ENCODE data around the gene SH3BP5L. TPM values are rescaled to one million over a fixed set of nuclear protein-coding genes. Genes with fewer than 3 reads are reported as not detected.

The SH3BP5L gene
- total RNA-seq, 4 donors from 2014 or later = 15.7 to 26.4 (median 22.8) TPM

- in situ Hi-C loops (cut with MboI; ENCODE audit: low sequenced_read_pairs in 4 of 4) (no loop called here), intact Hi-C loops (cut with DNase I; ENCODE audit: low total_unique reads) (no loop called here)
- Histone ChIP-seq H3K4me3 (no peak overlapping the region), H3K9me3 (no peaks in the 10 kb centered on the region), H3K4me1 (peaks cover 0 to under 1% of the 10 kb centered on the region in 2 donors), H3K36me3 (peaks cover 0 to 60% of the 10 kb centered on the region in 2 donors), H3K27ac (no peak overlapping the region), H3K27me3 (no peaks in the 10 kb centered on the region)
- no peak for ATAC-seq
- no peak for DNase-seq
- TF ChIP-seq, protein P1, sequence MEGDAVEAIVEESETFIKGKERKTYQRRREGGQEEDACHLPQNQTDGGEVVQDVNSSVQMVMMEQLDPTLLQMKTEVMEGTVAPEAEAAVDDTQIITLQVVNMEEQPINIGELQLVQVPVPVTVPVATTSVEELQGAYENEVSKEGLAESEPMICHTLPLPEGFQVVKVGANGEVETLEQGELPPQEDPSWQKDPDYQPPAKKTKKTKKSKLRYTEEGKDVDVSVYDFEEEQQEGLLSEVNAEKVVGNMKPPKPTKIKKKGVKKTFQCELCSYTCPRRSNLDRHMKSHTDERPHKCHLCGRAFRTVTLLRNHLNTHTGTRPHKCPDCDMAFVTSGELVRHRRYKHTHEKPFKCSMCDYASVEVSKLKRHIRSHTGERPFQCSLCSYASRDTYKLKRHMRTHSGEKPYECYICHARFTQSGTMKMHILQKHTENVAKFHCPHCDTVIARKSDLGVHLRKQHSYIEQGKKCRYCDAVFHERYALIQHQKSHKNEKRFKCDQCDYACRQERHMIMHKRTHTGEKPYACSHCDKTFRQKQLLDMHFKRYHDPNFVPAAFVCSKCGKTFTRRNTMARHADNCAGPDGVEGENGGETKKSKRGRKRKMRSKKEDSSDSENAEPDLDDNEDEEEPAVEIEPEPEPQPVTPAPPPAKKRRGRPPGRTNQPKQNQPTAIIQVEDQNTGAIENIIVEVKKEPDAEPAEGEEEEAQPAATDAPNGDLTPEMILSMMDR (IDR thresholded peaks at IDR 0.05 in 4 of 5, conservative IDR thresholded peaks at IDR 0.05 in 1 of 5) = no peak
- no peak for TF ChIP-seq POLR2A (IDR thresholded peaks at IDR 0.05)
Observed at GRCh38 chr1:248849637-248850036, 23.9 kb upstream of the SH3BP5L start.

DNA sequence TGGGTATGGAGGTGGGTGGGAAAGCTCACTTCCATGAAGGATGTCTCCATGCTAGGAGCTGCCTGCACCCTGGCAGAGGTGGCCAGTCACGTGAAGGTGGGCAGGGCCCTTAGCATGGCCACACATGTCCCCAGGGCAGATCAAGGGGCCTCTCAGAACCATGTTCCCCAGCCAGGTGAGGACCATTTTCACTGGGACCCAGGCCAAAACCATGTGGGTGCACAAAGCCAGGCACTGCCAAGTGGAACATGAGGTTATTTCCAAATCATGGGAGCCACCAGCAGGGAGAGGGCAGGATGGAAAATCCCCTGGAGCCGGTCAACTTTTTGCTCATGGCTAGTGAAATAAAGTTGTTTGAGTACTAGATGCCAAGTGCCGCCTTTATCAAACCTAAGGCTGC lies 23.4 kb upstream of the SH3BP5L start:
- TF ChIP-seq POLR2A (IDR thresholded peaks at IDR 0.05) = no peak
- TF ChIP-seq, protein P1 (IDR thresholded peaks at IDR 0.05 in 4 of 5, conservative IDR thresholded peaks at IDR 0.05 in 1 of 5) = no peak
- intact Hi-C loops (cut with DNase I; ENCODE audit: low total_unique reads) = no loop called here
- Histone ChIP-seq H3K9me3 (no peaks in the 10 kb centered on the region), H3K27ac (no peak overlapping the region), H3K4me3 (no peak overlapping the region), H3K36me3 (peaks cover 0 to 62% of the 10 kb centered on the region in 2 donors), H3K27me3 (no peaks in the 10 kb centered on the region), H3K4me1 (peaks cover 3 to 5% of the 10 kb centered on the region in 2 donors)
- DNase-seq = no peak
- ATAC-seq = no peak
- in situ Hi-C loops (cut with MboI; ENCODE audit: low sequenced_read_pairs in 4 of 4) = no loop called here

- Histone ChIP-seq H3K9me3 (no peaks in the 10 kb centered on the region), H3K36me3 (peaks cover 0 to 58% of the 10 kb centered on the region in 2 donors), H3K27me3 (no peaks in the 10 kb centered on the region), H3K4me1 (peaks cover 8 to 11% of the 10 kb centered on the region in 2 donors), H3K4me3 (no peak overlapping the region), H3K27ac (no peak overlapping the region)
- ATAC-seq (no peak), DNase-seq (no peak)
- TF ChIP-seq POLR2A (IDR thresholded peaks at IDR 0.05) = no peak
- TF ChIP-seq, protein P1 (IDR thresholded peaks at IDR 0.05 in 4 of 5, conservative IDR thresholded peaks at IDR 0.05 in 1 of 5) = no peak
- in situ Hi-C loops (cut with MboI; ENCODE audit: low sequenced_read_pairs in 4 of 4) = no loop called here
- intact Hi-C loops (cut with DNase I; ENCODE audit: low total_unique reads) = no loop called here
Observed at GRCh38 chr1:248848602-248849001, 22.9 kb upstream of the SH3BP5L start.

- no peaks in the 10 kb centered on the region for H3K27me3 ChIP-seq
- DNase-seq (no peak), ATAC-seq (no peak)
- in situ Hi-C loops (cut with MboI; ENCODE audit: low sequenced_read_pairs in 4 of 4) = no loop called here
- H3K36me3 ChIP-seq = peaks cover 0 to 57% of the 10 kb centered on the region in 2 donors
- TF ChIP-seq, protein P1 (IDR thresholded peaks at IDR 0.05 in 4 of 5, conservative IDR thresholded peaks at IDR 0.05 in 1 of 5) = no peak
- no peak for TF ChIP-seq POLR2A (IDR thresholded peaks at IDR 0.05)
- no peaks in the 10 kb centered on the region for H3K9me3 ChIP-seq
- intact Hi-C loops (cut with DNase I; ENCODE audit: low total_unique reads) = no loop called here
- no peak overlapping the region for H3K4me3 ChIP-seq
- no peak overlapping the region for H3K27ac ChIP-seq
- peaks cover 14 to 16% of the 10 kb centered on the region in 2 donors for H3K4me1 ChIP-seq
Observed at GRCh38 chr1:248847956-248848561, 22.3 kb upstream of the SH3BP5L start.

Data from gastrocnemius medialis (tissue), 4 donors.